SKM-1 (cell line): ENCODE measurements around the gene SNX18.

Experiments
- DNase-seq: peaks from one replicate; lab custom pipeline; 2025; ENCODE audit not compliant: unreplicated experiment; lab: John Stamatoyannopoulos, UW

Gene SNX18

DNA sequence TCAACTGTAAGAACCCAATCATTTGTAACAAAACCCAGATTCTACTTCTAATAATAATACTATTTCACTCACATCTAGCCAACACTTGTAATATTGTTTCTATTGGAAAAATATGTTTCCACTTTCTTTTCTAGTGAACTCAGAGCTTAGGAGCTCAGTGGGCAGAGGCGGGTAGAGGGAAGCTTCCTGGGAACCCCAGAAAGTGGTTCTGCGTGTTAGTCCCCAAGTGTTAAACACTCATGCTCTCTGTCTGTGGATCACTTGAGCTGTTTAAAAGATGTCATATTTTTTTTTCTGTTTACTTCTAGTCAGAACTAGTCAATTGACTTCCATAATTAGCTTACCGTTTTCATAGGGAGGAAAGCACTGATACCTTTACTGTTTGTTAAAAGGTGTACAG, 20.6 kb downstream of the SNX18 start:
- no peak for DNase-seq

GRCh38 chr5:54539001-54539400, 21.4 kb downstream of the SNX18 start:
- DNase-seq: no peak

- no peak for DNase-seq
Observed at GRCh38 chr5:54540286-54540685, 22.7 kb downstream of the SNX18 start.

GRCh38 chr5:54541823-54542783, 24.5 kb downstream of the SNX18 start:
- no peak for DNase-seq

- DNase-seq: no peak
Observed at GRCh38 chr5:54544044-54544443, 26.5 kb downstream of the SNX18 start.

GRCh38 chr5:54545796-54546195, 28.2 kb downstream of the SNX18 start:
- no peak for DNase-seq

- no peak for DNase-seq
Observed at GRCh38 chr5:54547711-54548250, 30.2 kb downstream of the SNX18 start.

GRCh38 chr5:54548565-54548964, 31.0 kb downstream of the SNX18 start:
- DNase-seq: no peak

DNA sequence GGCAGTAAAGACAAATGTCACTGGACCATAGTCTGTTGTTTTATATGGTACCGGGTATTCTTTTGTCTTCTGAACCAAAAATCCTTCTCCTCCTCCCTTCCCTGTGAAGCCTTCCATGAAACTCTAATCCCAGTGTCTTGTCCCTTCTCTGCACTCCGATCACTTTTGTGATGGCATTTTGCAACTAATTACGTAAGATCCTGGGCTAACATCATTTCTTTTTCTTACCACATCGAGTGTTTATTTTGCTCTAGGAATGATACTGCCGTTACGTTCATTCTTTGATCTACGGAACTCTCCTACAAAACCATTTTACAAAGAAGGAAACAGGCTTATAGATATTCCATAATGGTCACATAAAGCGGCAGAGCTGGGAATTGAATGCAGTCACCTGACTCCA, 33.7 kb downstream of the SNX18 start:
- no peak for DNase-seq

DNA sequence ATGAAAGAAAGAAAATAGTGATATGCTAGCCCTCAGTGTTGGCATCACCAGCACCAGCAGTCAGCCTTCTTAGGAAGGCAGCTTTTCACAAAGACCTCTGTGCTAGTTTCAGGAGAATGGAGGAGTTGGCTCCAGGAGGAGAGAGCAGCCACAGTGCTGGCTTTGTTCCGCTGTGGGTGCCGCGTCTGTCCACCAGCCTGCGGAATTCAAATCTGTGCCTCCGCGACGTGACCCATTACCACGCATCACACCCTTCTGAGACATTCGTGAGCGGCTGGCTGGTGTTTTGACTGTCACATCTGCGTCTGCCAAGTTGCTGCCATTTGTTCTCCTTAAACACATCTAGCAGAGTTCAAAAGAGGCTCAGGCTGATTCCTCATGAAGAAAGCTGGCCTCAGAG, 34.4 kb downstream of the SNX18 start:
- DNase-seq: no peak

DNA sequence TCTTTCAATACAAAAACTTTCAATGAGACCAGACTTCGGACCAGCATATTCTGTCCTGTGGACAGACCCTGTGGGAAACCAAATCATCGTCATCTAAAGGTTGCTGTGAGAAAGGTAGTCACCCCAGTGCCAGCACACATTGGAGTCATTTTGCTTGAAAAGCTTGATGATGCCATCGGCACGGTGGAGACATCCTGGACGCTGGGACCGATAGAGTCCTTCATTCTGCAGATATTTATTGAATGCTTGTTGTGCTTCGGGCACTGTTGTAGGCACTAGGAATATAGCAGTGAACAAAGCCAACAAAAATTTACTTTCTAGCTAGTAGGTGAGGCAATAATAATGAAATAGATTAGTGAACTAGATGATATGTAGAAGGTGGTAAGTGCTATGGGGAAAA, 34.9 kb downstream of the SNX18 start:
- no peak for DNase-seq

DNA sequence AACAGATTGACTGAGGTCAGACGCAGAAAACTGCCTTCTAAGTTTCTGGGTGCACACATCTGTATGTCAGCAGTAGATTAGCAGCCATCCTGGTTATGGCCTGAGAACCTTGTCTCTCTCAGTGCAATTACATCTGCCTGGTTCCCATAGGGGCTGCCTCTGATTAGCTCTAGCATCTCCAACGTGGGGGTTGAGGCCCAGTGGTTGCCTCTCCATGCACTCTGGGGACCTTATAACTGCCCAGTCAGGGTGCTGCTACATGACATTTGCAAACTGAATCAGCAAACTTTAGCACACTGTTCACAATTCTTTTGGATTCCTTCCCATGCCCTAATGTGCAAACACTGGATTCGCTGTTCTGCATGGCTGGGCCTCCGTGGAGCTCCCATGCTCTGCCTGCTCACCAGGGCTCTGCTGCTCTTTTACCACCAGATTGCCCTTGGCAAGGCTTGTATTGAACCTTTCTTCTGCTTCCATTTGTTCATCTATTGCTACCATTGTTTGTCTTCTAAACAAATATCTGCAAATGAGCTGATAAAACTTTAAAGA, 36.2 kb downstream of the SNX18 start:
- no peak for DNase-seq

DNA sequence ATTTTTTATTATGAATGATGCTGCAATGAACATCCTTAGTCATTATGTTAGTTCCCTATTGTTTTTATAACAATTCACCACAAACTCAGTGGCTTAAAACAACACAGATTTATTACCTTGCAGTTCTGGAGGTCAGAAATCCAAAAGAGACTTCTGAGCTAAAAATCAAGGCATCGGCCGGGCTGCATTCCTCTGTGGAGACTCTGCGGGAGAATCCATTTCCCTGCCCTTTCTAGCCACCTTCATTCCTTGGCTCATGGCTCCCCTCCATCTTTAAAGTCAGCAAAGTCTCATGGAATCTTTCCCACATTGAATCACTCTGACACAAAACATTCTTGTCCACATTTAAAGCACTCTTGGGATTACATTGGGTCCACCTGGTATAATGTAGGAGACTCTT, 38.6 kb downstream of the SNX18 start:
- no peak for DNase-seq

- DNase-seq: no peak
Observed at GRCh38 chr5:54558362-54558761, 40.8 kb downstream of the SNX18 start.

- no peak for DNase-seq
Observed at GRCh38 chr5:54561651-54562050, 44.1 kb downstream of the SNX18 start.

DNA sequence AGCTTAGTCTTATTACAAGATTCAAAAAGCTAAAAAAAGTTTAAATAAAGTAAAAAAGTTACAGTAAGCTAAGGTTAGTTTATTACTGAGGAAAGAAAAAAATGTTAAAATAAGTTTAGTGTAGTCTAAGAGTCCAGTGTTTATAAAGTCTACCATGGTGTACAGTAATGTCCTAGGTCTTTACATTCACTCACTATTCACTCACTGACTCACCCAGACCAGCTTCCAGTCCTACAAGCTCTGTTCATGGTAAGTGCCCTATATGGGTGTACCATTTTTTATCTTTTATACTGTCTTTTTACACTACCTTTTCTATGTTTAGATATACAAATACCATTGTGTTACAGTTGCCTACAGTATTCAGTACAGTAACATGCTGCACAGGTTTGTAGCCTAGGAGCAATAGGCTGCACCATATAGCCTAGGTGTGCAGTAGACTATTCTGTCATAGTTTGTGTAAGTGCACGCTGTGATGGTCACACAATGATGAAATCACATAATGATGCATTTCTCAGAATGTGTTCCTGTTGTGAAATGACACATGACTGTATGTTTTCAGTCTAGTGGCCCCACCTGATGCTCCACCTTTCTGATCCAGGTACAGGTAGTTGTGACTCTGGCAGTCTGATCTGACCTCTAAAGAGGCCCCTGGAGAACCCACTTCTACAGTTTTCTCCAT, 45.7 kb downstream of the SNX18 start:
- DNase-seq: no peak

DNA sequence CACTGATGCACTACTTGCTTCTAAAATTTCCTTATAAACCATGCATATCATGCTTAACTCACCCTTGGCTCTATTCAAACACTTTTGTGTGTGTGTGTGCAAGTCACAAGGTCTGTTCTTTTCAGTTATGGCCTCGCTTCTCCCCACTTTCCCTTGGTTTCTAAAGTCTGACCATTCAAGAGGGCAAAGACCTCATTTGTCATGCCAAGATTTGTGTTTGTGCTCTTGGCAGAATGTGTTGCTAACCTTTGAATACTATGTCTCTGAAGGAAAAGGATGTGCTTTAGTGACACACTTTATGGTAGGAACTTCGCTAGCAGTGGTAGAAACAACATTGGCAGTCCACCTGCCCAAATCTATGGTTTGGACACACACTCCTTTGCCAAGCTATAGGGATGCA, 50.4 kb downstream of the SNX18 start:
- no peak for DNase-seq

- no peak for DNase-seq
Observed at GRCh38 chr5:54570916-54571315, 53.4 kb downstream of the SNX18 start.

DNA sequence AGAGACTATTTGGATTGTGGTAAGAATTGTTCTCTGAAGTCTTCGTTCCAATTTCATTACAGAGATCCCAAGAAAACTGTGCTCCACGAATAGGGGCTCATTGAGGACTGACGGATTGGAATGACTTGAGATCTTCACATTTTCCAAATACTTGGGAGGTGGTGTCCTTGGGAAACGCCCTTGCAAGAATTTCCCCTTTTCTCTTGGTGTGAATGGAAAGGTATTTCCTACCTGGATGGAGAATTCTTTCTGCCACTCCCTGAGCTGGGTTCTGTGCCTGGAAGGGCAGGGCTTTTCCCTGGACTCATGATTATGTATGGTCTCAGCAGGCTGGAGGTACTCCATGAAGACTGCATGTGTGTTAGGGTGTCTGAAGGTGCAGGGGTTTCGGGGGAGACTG, 53.9 kb downstream of the SNX18 start:
- no peak for DNase-seq

- DNase-seq: no peak
Observed at GRCh38 chr5:54573812-54574489, 56.4 kb downstream of the SNX18 start.

DNA sequence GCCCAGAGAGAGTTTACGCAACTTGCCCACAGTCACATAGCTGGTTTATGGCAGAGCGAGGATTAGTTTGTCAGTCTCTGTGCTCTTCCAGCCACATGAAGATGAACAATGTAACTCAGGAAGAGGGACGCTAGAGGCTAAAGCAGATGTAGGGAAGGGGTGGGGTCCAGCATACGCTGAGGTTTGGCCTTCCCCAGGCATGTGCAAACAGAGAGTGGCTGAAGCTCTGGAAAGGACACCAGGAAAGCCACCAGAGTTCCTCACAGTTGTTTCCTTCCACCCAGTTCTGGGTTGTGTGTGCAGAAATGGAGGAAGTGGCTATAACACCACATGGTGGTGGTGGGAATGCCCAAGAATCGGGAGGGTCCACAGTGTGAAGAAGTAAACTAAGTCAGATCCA, 60.0 kb downstream of the SNX18 start:
- no peak for DNase-seq
